ENCODE results near the gene ANP32B. TPM values are rescaled to one million over a fixed set of nuclear protein-coding genes. Genes with fewer than 3 reads are reported as not detected.

ANP32B gene
- total RNA-seq, 1 experiment from 2014 or later = 11.5 TPM

Small RNA genes lying within 50 kb of the gene (small RNA-seq; reads per million reads assigned to genes)
- gene RNU6-918P = not detected

Other genes starting within 250 kb of the ANP32B start
- gene FOXE1, start 130.1 kb upstream of the ANP32B start, total RNA-seq (2014; rRNA removed; shearing (Covaris generic)) = not detected in 2 replicates
- gene TRMO, start 60.8 kb upstream of the ANP32B start, total RNA-seq (2014; rRNA removed; shearing (Covaris generic)) = 16.1 and 25.3 TPM in 2 replicates
- not detected in 2 replicates for gene HEMGN, start 45.2 kb upstream of the ANP32B start, total RNA-seq (2014; rRNA removed; shearing (Covaris generic))
- gene NANS, start 73.4 kb downstream of the ANP32B start, total RNA-seq (2014; rRNA removed; shearing (Covaris generic)) = 122 and 125 TPM in 2 replicates
- gene TRIM14, start 135.9 kb downstream of the ANP32B start, total RNA-seq (2014; rRNA removed; shearing (Covaris generic)) = 31.2 and 34.2 TPM in 2 replicates
- 23.2 and 23.6 TPM in 2 replicates for gene CORO2A, start 209.3 kb downstream of the ANP32B start, total RNA-seq (2014; rRNA removed; shearing (Covaris generic))

Data from HT-29 (cell line).